Measurements from ENCODE around the gene EXOC7. TPM values are rescaled to one million over a fixed set of nuclear protein-coding genes. Genes with fewer than 3 reads are reported as not detected.
A peak's percentile ranks its signal among the peaks of the same experiment; 100 is the strongest.

EXOC7 gene, protein sequence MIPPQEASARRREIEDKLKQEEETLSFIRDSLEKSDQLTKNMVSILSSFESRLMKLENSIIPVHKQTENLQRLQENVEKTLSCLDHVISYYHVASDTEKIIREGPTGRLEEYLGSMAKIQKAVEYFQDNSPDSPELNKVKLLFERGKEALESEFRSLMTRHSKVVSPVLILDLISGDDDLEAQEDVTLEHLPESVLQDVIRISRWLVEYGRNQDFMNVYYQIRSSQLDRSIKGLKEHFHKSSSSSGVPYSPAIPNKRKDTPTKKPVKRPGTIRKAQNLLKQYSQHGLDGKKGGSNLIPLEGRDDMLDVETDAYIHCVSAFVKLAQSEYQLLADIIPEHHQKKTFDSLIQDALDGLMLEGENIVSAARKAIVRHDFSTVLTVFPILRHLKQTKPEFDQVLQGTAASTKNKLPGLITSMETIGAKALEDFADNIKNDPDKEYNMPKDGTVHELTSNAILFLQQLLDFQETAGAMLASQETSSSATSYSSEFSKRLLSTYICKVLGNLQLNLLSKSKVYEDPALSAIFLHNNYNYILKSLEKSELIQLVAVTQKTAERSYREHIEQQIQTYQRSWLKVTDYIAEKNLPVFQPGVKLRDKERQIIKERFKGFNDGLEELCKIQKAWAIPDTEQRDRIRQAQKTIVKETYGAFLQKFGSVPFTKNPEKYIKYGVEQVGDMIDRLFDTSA
- 100 to 1,000 TPM; 151 to 179 (median 158) TPM for polyA plus RNA-seq (ENCODE audit: insufficient read length in 4 of 4)

GRCh38 chr17:76103274-76104139, at the start of gene EXOC7:
EXOC7 (minus strand) TSS chr17:76103787; CDS start chr17:76103692, 95 bp downstream.
- peak; percentile 84 to 94 (median 91) for DNase-seq (ENCODE audit: low read depth in 4 of 4, low spot score in 2 of 4)

DNA sequence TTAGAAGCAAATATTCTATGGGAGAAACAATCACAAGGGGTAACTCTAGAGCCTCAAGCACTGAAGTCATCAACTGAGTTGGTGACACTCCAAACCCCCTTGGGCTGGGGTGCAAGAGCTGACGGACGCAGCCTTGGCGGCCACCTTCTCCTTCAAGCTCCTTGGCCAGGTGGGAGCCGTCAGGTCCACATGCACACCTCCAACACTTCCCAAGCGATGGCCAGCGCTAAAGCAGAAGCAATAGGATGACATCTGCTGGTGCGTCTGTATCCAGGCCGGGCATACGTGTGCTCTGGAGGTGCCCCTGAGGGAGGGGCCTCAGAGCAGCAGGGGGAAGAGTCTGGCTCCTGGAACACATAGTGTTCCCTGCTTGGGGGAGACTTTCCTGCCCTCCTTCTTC, 49.6 kb upstream of the EXOC7 start:
- DNase-seq (ENCODE audit: low read depth in 4 of 4, low spot score in 2 of 4): no peak

- no peak for DNase-seq (ENCODE audit: low read depth in 4 of 4, low spot score in 2 of 4)
Observed at GRCh38 chr17:76152591-76152990, 49.0 kb upstream of the EXOC7 start.

DNA sequence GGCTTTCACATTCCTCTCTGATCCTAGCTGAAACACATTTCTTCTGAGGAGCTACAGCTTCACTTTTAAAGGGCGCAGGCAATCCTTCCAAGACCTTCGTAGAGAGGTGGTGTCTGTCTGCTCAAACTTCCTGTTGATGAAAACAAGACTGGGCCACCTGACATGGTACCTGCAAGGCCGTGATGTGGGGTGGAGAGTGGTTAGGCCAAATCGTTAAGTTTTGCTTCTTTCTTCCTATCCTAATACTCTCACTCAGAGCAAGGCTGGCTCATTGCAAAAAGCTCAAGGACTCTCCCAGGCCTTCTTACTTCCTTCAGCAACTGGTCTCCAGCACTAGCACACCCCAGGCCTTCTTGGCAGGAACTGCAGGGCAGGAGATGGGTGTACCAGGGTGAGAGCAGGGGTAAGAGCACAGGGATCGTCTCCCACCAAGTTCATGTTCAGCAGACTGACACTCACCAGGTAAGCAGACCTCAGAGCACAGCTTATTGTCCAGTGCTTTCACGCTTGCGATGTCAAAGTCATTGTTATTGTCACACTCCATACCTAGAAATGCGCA, 48.4 kb upstream of the EXOC7 start:
- DNase-seq (ENCODE audit: low read depth in 4 of 4, low spot score in 2 of 4): no peak

- DNase-seq (ENCODE audit: low read depth in 4 of 4, low spot score in 2 of 4): no peak
Observed at GRCh38 chr17:76150712-76151622, 47.4 kb upstream of the EXOC7 start.

- DNase-seq (ENCODE audit: low read depth in 4 of 4, low spot score in 2 of 4): no peak
Observed at GRCh38 chr17:76149214-76149613, 45.6 kb upstream of the EXOC7 start.

- DNase-seq (ENCODE audit: low read depth in 4 of 4, low spot score in 2 of 4): no peak
Observed at GRCh38 chr17:76148015-76148326, 44.4 kb upstream of the EXOC7 start.

DNA sequence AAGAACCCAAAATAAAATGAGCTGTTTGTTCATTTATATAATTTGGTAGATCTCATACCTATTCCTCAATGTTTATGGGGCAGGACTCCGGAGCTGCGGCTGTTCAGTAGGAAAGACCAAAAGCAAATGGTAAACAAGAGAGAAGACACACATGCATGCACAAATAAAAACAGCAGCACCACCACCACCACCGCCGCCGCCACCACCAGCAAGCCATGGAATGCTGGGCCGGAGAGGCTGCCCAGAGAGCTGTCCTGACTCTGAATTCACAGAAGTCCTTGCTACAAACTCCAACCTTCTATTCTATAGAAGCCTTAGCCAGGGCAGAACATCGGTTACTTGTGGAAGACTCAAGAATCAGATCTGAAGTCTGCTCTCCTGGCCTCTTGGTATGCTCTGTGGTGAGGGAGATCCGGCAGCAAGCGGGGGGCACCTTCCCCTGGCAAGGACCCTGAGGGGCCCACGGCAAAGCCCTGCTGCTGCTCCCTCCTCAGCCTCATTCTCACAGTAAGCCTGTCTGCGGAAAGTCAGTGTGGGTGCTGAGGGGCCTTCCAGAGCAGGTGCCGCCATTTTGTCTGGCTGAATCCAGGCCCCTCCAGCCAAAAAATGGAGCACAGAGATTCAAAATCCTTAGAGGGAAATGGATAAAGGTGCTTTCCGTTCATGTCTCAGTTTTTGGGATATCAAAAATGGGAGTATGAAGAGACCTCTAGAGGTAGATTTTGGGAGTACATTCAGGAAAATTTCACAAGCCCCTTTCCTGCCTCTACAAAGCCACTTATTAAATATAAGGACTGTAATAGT, 43.8 kb upstream of the EXOC7 start:
- no peak for DNase-seq (ENCODE audit: low read depth in 4 of 4, low spot score in 2 of 4)

GRCh38 chr17:76146053-76146851, 42.7 kb upstream of the EXOC7 start:
- DNase-seq (ENCODE audit: low read depth in 4 of 4, low spot score in 2 of 4): no peak

GRCh38 chr17:76145231-76146052, 41.9 kb upstream of the EXOC7 start:
- no peak for DNase-seq (ENCODE audit: low read depth in 4 of 4, low spot score in 2 of 4)

GRCh38 chr17:76142585-76143041, 39.0 kb upstream of the EXOC7 start:
- no peak for DNase-seq (ENCODE audit: low read depth in 4 of 4, low spot score in 2 of 4)

GRCh38 chr17:76142039-76142584, 38.5 kb upstream of the EXOC7 start:
- DNase-seq (ENCODE audit: low read depth in 4 of 4, low spot score in 2 of 4): peak in 2 of 4 donors; percentile 46 to 50

DNA sequence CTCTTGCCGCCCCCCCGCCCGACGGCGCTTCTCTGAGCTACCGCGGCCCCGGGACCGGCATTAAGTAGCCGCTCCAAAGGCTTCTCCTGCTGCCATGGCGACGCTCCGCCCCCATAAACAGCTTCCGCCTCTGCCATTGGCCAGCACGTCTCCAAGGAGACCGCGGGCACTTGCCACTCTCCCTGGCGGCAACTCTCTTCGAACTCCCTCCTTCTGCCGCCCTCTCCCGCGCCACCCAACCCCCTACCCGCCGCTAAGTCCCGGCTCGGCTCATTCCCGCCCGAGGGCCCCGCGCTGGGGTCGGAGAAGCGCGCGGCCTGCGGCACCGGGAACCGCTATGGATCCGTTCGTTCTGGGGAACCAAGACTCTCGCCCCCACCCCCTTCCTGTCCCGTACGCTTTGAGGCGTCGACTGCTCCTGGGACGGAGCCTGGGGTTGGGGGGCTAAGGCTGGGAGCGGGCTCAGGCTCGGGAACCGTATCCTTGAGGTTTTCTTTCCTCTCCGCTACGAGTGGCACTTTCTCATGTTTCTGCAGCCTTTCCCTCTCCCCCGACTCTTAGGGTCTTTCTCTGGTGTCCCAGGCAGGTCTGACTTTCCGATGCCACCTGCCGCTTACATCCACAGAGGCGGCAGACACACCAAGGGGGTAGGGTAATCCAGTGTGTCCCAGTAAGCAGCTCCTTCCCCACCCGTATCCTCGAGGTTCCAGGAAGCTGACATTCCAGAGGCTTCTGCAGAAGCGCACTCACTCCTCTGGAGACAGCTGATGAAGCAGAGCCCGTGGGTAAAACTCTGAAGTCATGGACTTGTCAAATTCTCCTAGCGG, 37.8 kb upstream of the EXOC7 start, which contains the start of gene FOXJ1:
Gene FOXJ1 (minus strand): TSS at position 34 of the 827 bp plus-strand sequence. CDS start 850 bp downstream, outside the sequence.
- DNase-seq (ENCODE audit: low read depth in 4 of 4, low spot score in 2 of 4): peak in 3 of 4 donors; percentile 76 to 90 (median 87)

GRCh38 chr17:76140661-76141211, 37.1 kb upstream of the EXOC7 start:
- no peak for DNase-seq (ENCODE audit: low read depth in 4 of 4, low spot score in 2 of 4)

Data from left renal cortex interstitium (tissue), 4 donors.